PC-9 (cell line): Measurements from ENCODE around the gene METTL13.

Experiments
- CTCF ChIP-seq: fragments of 200-600 bp; sonication (generic); conservative IDR thresholded peaks from 2 replicates; pipeline ENCODE4 v1.6.1; 2017; ENCODE audit warnings: mixed run types, antibody characterized with exemption, mild to moderate bottlenecking, moderate library complexity
- EZH2 ChIP-seq: fragments of 200-600 bp; sonication (generic); IDR thresholded peaks from 2 replicates; pipeline ENCODE4 v1.8.0; 2017; ENCODE audit warnings: antibody characterized with exemption, low read depth

GRCh38 chr1:171803045-171803444, 21.6 kb downstream of the METTL13 start:
- no peak for TF ChIP-seq EZH2
- no peak for TF ChIP-seq CTCF
